CD4-positive, CD25-positive, alpha-beta regulatory T cell (primary cell): ENCODE measurements around the gene GPX6. TPM values are rescaled to one million over a fixed set of nuclear protein-coding genes. Genes with fewer than 3 reads are reported as not detected.

ENCODE experiments used
- ATAC-seq, 2 donors: fragments of 150-1000 bp; cut with Tn5 transposase; one replicate each; pipeline ENCODE4 v1.10.0; 2021; ENCODE audit warnings: low read depth in 2 of 2, moderate number of reproducible peaks in 2 of 2, moderate library complexity in 1 of 2
- DNase-seq, 3 donors: peaks; one replicate each; pipeline versions ENCODE4 v3.0.0 to v3.0.0-alpha.2; 2012 to 2022; ENCODE audit warnings: mixed read lengths in 1 of 3
- H3K27ac ChIP-seq: one replicate; pipeline ENCODE4 v1.7.0; 2013; ENCODE audit warnings: mild to moderate bottlenecking, low read length; ENCODE audit not compliant: insufficient read depth, poor library complexity, severe bottlenecking
- H3K27me3 ChIP-seq: one replicate; pipeline ENCODE4 v1.7.0; 2013; ENCODE audit warnings: low read length; ENCODE audit not compliant: control insufficient read depth, insufficient read depth
- H3K36me3 ChIP-seq: one replicate; pipeline ENCODE4 v1.7.0; 2013; ENCODE audit warnings: mild to moderate bottlenecking, low read length, moderate library complexity; ENCODE audit not compliant: control insufficient read depth, insufficient read depth
- H3K4me1 ChIP-seq: 2 replicates; pipeline ENCODE4 v1.7.0; 2013; ENCODE audit warnings: mild to moderate bottlenecking, low read length; ENCODE audit not compliant: insufficient read depth, control insufficient read depth, poor library complexity, severe bottlenecking
- H3K4me3 ChIP-seq: one replicate; pipeline ENCODE4 v1.7.0; 2013; ENCODE audit warnings: low read depth, mild to moderate bottlenecking, low read length, moderate library complexity
- H3K9me3 ChIP-seq, 2 experiments: 1 replicate in 1 of 2; 2 replicates in 1 of 2; pipeline ENCODE4 v1.7.0; 2013; ENCODE audit warnings: low read length in 2 of 2, mild to moderate bottlenecking in 1 of 2, moderate library complexity in 1 of 2; ENCODE audit not compliant: control insufficient read depth in 2 of 2
- H3K27ac Mint-ChIP-seq, 3 donors: one replicate each; pipeline ENCODE4 v1.8.0; 2020 to 2022; ENCODE audit warnings: mild to moderate bottlenecking in 3 of 3, mixed read lengths in 3 of 3, moderate library complexity in 2 of 3
- H3K27me3 Mint-ChIP-seq: one replicate; pipeline ENCODE4 v1.8.0; 2022; ENCODE audit warnings: mild to moderate bottlenecking, mixed read lengths
- H3K36me3 Mint-ChIP-seq: one replicate; pipeline ENCODE4 v1.8.0; 2020; ENCODE audit warnings: mixed read lengths
- H3K4me1 Mint-ChIP-seq, 4 donors: one replicate each; pipeline ENCODE4 v1.8.0; 2020 to 2022; ENCODE audit warnings: mixed read lengths in 4 of 4, mild to moderate bottlenecking in 1 of 4
- H3K4me3 Mint-ChIP-seq, 4 donors: one replicate each; pipeline ENCODE4 v1.8.0; 2020 to 2022; ENCODE audit warnings: mild to moderate bottlenecking in 4 of 4, mixed read lengths in 4 of 4, moderate library complexity in 3 of 4
- H3K9me3 Mint-ChIP-seq, 7 donors: one replicate each; pipeline ENCODE4 v1.8.0; 2020 to 2022; ENCODE audit warnings: mixed read lengths in 7 of 7, mild to moderate bottlenecking in 3 of 7, moderate library complexity in 2 of 7
- polyA plus RNA-seq, 4 donors: library from polyadenylated mRNA; unstranded; fragments of 300-500 nt; fragmentation: Illumina TruSeq; gene quantifications; one replicate each; pipeline ENCODE4 v1.2.3, GENCODE V29; 2021
- total RNA-seq: library from RNA; stranded (reverse); gene quantifications from one replicate; pipeline ENCODE4 v1.2.3, GENCODE V29; 2022

The GPX6 gene
- total RNA-seq, result not detected
- not detected for polyA plus RNA-seq

DNA sequence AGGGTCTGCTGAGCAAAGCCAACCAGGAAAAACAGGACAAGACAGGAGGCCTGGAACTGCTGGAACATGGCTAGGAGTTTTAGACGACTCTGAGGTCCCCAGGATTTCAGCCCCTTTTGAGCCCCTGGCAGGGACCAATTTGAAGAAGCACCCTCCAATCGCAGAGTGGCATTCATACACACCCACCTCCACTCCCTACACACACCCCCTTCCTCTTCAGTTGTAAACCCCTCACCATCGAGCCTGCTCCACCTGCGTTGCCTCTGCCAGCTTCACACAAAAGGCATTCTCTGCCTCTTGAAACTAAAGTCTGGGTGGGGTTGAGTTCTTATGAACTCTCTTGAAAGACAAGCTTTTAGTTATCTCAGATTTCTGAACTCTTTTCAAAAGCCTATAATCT, at the start of gene GPX6:
GPX6 (minus strand) TSS at position 118 of the 400 bp plus-strand sequence; CDS start at position 68, 50 bp downstream.
- H3K36me3 Mint-ChIP-seq, result no peaks in the 10 kb centered on the region
- Histone ChIP-seq H3K4me3 (no peak within 1 kb of the TSS), H3K27ac (no peak within 1 kb of the TSS), H3K4me1 (no peaks in the 10 kb centered on the region), H3K36me3 (no peaks in the 10 kb centered on the region), H3K27me3 (peaks cover 4% of the 10 kb centered on the region), H3K9me3 (no peaks in the 10 kb centered on the region)
- DNase-seq (no peak), ATAC-seq (no peak)
- no peaks in the 10 kb centered on the region for H3K9me3 Mint-ChIP-seq
- peak within 1 kb of the TSS in 1 of 4 donors; percentile 30 for H3K4me3 Mint-ChIP-seq
- no peaks in the 10 kb centered on the region for H3K4me1 Mint-ChIP-seq
- peaks cover 26% of the 10 kb centered on the region for H3K27me3 Mint-ChIP-seq
- no peak within 1 kb of the TSS for H3K27ac Mint-ChIP-seq

DNA sequence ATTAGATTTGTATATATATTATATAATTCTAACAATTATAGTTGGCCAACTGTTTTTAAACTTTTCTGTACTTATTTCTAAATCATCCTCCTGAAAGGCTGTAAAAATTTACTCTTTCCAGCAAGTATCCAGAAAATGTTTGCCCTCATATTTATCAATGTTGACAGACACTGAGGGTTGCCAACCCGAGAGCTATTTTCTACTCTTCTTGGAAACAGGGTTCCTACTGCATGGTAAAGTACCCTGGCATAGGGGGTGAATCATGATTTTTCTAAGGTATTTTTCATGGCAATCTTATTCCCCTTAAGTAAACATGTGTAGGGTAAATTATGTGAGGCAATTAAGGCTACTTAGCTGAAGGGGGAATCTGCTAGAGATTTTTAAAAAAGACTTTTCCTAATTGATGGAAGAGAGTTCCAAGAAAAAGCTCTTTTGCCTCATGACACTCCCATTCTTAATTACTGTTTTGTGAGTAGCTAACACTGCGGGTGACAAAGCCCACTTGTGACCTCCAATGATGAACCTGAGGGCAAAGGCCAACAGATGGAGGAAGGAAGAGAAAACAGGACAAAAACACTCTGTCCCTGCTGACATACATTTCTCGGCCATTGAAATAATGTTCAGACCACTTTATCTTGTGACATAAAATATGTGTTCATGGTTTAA, 48.0 kb upstream of the GPX6 start:
- no peak overlapping the region for H3K4me3 ChIP-seq
- ATAC-seq, result no peak
- Mint-ChIP-seq H3K9me3 (no peaks in the 10 kb centered on the region), H3K27me3 (peaks cover 32% of the 10 kb centered on the region), H3K27ac (no peak overlapping the region), H3K4me3 (no peak overlapping the region), H3K4me1 (no peaks in the 10 kb centered on the region), H3K36me3 (no peaks in the 10 kb centered on the region)
- H3K36me3 ChIP-seq, result no peaks in the 10 kb centered on the region
- H3K4me1 ChIP-seq, result no peaks in the 10 kb centered on the region
- H3K27ac ChIP-seq, result no peak overlapping the region
- H3K9me3 ChIP-seq, result no peaks in the 10 kb centered on the region
- peaks cover 9% of the 10 kb centered on the region for H3K27me3 ChIP-seq
- DNase-seq, result no peak

- H3K9me3 Mint-ChIP-seq, result no peaks in the 10 kb centered on the region
- Histone ChIP-seq H3K27ac (no peak overlapping the region), H3K36me3 (no peaks in the 10 kb centered on the region), H3K4me3 (no peak overlapping the region), H3K4me1 (no peaks in the 10 kb centered on the region), H3K27me3 (peaks cover 9% of the 10 kb centered on the region), H3K9me3 (no peaks in the 10 kb centered on the region)
- H3K27me3 Mint-ChIP-seq, result peaks cover 31% of the 10 kb centered on the region
- H3K4me1 Mint-ChIP-seq, result peaks cover 0 to 6% (median 1%) of the 10 kb centered on the region in 4 donors
- DNase-seq (no peak), ATAC-seq (no peak)
- no peak overlapping the region for H3K4me3 Mint-ChIP-seq
- H3K36me3 Mint-ChIP-seq, result no peaks in the 10 kb centered on the region
- no peak overlapping the region for H3K27ac Mint-ChIP-seq
These were observed 43.0 kb upstream of the GPX6 start for GRCh38 chr6:28558629-28559028.

DNA sequence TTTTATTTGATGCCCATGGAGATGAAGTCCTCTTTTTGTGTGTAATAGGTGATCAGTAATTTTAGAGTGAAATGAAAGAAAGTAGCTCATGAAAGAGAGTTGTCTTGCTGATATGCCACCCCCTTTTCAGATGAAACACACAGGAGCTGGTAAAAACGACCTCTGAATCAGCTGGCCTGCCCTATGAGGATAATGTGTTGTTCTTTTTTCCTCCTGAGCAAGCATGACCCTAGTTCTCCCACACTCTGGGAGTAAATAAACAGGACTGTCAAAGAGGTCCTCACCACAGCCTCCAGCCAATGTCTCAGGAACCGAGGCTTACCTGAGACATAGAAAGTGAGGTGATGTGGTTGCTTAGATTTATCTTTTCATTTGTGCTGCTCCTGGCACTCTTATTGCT, 39.5 kb upstream of the GPX6 start:
- Mint-ChIP-seq H3K4me1 (peaks cover 0 to 6% (median 2%) of the 10 kb centered on the region in 4 donors), H3K27me3 (peaks cover 46% of the 10 kb centered on the region), H3K9me3 (peaks cover 0 to 4% (median 0%) of the 10 kb centered on the region in 7 donors), H3K36me3 (no peaks in the 10 kb centered on the region), H3K4me3 (no peak overlapping the region), H3K27ac (no peak overlapping the region)
- Histone ChIP-seq H3K27me3 (peaks cover 19% of the 10 kb centered on the region), H3K4me1 (no peaks in the 10 kb centered on the region), H3K36me3 (no peaks in the 10 kb centered on the region), H3K27ac (no peak overlapping the region), H3K4me3 (no peak overlapping the region), H3K9me3 (no peaks in the 10 kb centered on the region)
- ATAC-seq, result no peak
- no peak for DNase-seq

- Mint-ChIP-seq H3K36me3 (no peaks in the 10 kb centered on the region), H3K4me3 (no peak overlapping the region), H3K27me3 (peaks cover 42% of the 10 kb centered on the region), H3K4me1 (peaks cover 0 to 6% (median 2%) of the 10 kb centered on the region in 4 donors), H3K9me3 (peaks cover 0 to 4% (median 0%) of the 10 kb centered on the region in 7 donors), H3K27ac (no peak overlapping the region)
- no peak overlapping the region for H3K27ac ChIP-seq
- H3K36me3 ChIP-seq, result no peaks in the 10 kb centered on the region
- no peak overlapping the region for H3K4me3 ChIP-seq
- DNase-seq, result no peak
- no peaks in the 10 kb centered on the region for H3K4me1 ChIP-seq
- H3K27me3 ChIP-seq, result peaks cover 19% of the 10 kb centered on the region
- no peak for ATAC-seq
- no peaks in the 10 kb centered on the region for H3K9me3 ChIP-seq
These were observed 38.6 kb upstream of the GPX6 start for GRCh38 chr6:28553986-28554881.

GRCh38 chr6:28553384-28553985, 37.9 kb upstream of the GPX6 start:
- H3K27me3 Mint-ChIP-seq, result peaks cover 45% of the 10 kb centered on the region
- ATAC-seq, result no peak
- no peaks in the 10 kb centered on the region for H3K4me1 ChIP-seq

DNA sequence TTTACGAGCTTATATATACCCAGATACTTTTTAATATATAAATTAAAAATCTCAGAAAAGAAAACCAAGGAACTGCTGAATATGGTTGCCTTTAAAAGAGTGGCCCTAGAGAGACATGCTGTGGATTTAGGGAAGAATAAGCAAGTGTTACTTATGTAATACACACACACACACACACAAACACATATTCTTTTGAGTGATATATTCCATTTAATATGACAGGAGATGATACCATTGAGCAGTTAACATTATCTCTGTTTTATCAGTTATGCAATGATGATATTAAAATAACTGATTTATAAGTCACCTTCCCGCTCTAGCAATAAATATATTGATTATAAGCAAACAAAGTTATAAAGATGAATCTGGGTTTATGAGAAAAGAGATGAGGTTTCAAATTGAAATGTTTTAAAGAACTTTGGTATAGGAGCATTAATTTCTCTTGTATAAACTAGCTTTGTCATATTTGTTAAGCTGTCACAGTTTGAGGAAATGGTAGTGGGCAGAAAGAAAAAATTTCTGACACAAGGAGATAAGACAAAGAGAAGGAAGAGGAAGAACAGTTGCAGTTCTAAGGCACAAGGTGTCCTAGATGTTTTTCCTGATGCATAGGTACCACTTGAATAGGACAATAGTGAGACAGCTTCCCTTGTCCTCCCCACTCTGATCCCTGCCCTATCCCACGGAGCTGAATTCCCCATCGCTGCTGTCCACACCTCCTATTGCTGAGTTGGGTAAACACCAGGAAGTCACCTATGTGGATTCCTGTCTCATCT, 36.5 kb upstream of the GPX6 start:
- peaks cover 0 to 4% (median 0%) of the 10 kb centered on the region in 7 donors for H3K9me3 Mint-ChIP-seq
- Histone ChIP-seq H3K36me3 (no peaks in the 10 kb centered on the region), H3K27me3 (peaks cover 22% of the 10 kb centered on the region), H3K27ac (no peak overlapping the region), H3K9me3 (no peaks in the 10 kb centered on the region), H3K4me3 (no peak overlapping the region), H3K4me1 (no peaks in the 10 kb centered on the region)
- peaks cover 46% of the 10 kb centered on the region for H3K27me3 Mint-ChIP-seq
- DNase-seq, result no peak
- H3K27ac Mint-ChIP-seq, result no peak overlapping the region
- ATAC-seq, result no peak
- H3K36me3 Mint-ChIP-seq, result no peaks in the 10 kb centered on the region
- H3K4me3 Mint-ChIP-seq, result no peak overlapping the region
- H3K4me1 Mint-ChIP-seq, result peaks cover 0 to 6% (median 2%) of the 10 kb centered on the region in 4 donors

More at GRCh38 chr6:28553384-28553985, 37.9 kb upstream of the GPX6 start:
- H3K36me3 Mint-ChIP-seq, result no peaks in the 10 kb centered on the region
- H3K36me3 ChIP-seq, result no peaks in the 10 kb centered on the region
- H3K9me3 Mint-ChIP-seq, result peaks cover 0 to 4% (median 0%) of the 10 kb centered on the region in 7 donors
- H3K27me3 ChIP-seq, result peaks cover 20% of the 10 kb centered on the region
- H3K27ac ChIP-seq, result no peak overlapping the region
- H3K4me1 Mint-ChIP-seq, result peaks cover 0 to 6% (median 2%) of the 10 kb centered on the region in 4 donors
- DNase-seq, result no peak
- H3K27ac Mint-ChIP-seq, result no peak overlapping the region
- H3K4me3 ChIP-seq, result no peak overlapping the region
- no peak overlapping the region for H3K4me3 Mint-ChIP-seq
- H3K9me3 ChIP-seq, result no peaks in the 10 kb centered on the region
